Fibroblast of gingiva (primary cell): Measurements from ENCODE around the gene MKKS.
"Not testable (repeated sequence)": the region's sequence is repeated elsewhere in the genome, so short reads cannot be mapped to it uniquely, and the experiment has no call there.

Experiments used
- DNase-seq: peaks from one replicate; pipeline ENCODE4 v3.0.0-alpha.2; 2011; ENCODE audit warnings: low read depth

MKKS gene

GRCh38 chr20:10448270-10449156, 14.5 kb upstream of the MKKS start:
- peak; percentile 12 for DNase-seq

GRCh38 chr20:10447028-10447427, 13.0 kb upstream of the MKKS start:
- DNase-seq = peak; percentile 71

GRCh38 chr20:10445758-10446157, 11.7 kb upstream of the MKKS start:
- DNase-seq = no peak

- DNase-seq = no peak
These were observed 9.9 kb upstream of the MKKS start for GRCh38 chr20:10443936-10444335.

- no peak for DNase-seq
These were observed 4.2 kb upstream of the MKKS start for GRCh38 chr20:10438217-10438616.

- no peak for DNase-seq
These were observed 2.2 kb upstream of the MKKS start for GRCh38 chr20:10436053-10436699.

GRCh38 chr20:10434832-10435812, 1.1 kb upstream of the MKKS start, which contains the start of gene SLX4IP:
SLX4IP (plus strand) TSS chr20:10435305; CDS start chr20:10458205, 22,900 bp downstream.
- peak; percentile 96 for DNase-seq

- peak; percentile 99 for DNase-seq
These were observed 427 bp upstream of the MKKS start for GRCh38 chr20:10434467-10434831.

GRCh38 chr20:10433014-10433622, 904 bp downstream of the MKKS start:
- DNase-seq = no peak

- peak; percentile 25 for DNase-seq
These were observed 1.9 kb downstream of the MKKS start for GRCh38 chr20:10432079-10432478.

GRCh38 chr20:10430704-10431103, 3.3 kb downstream of the MKKS start:
- DNase-seq = no peak

- no peak for DNase-seq
These were observed 4.0 kb downstream of the MKKS start for GRCh38 chr20:10430000-10430466.

- DNase-seq = no peak
These were observed 4.5 kb downstream of the MKKS start for GRCh38 chr20:10429443-10429981.

- no peak for DNase-seq
These were observed 6.0 kb downstream of the MKKS start for GRCh38 chr20:10428008-10428407.

GRCh38 chr20:10427060-10427692, 6.8 kb downstream of the MKKS start:
- peak; percentile 70 for DNase-seq

- DNase-seq = no peak
These were observed 10.3 kb downstream of the MKKS start for GRCh38 chr20:10423735-10424134.

- DNase-seq = no peak
These were observed 14.4 kb downstream of the MKKS start for GRCh38 chr20:10419550-10420133.

GRCh38 chr20:10417218-10417617, 16.8 kb downstream of the MKKS start:
- DNase-seq = not testable (repeated sequence)

- DNase-seq = peak; percentile 26
These were observed 18.9 kb downstream of the MKKS start for GRCh38 chr20:10415013-10415650.
